Measurements from ENCODE around the gene LDLRAD3. TPM values are rescaled to one million over a fixed set of nuclear protein-coding genes. Genes with fewer than 3 reads are reported as not detected.
A peak's percentile ranks its signal among the peaks of the same experiment; 100 is the strongest.
"Not testable (repeated sequence)": the region's sequence is repeated elsewhere in the genome, so short reads cannot be mapped to it uniquely, and the experiment has no call there.

The LDLRAD3 gene
- polyA plus RNA-seq, 1 donor, result 11.1 TPM

DNA sequence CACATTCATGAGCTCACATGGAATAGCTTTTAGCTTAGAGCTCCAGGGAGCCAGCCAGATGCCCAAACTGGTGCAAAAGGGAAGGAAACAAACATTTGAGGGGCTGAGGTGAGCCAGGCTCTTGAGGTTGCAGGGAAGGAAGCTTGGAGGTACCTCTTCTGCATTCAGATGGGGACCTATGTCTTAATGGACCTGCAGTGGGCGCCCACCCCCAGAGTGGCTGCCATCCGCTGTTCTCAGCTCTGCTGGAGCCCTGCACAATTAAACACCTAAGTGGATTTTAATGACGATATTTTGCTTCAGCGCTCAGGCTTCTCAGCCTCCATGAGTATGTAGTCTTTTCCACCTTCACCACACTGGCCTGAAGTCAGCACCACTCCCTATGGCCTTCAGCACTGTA lies 100.8 kb downstream of the LDLRAD3 start:
- no peaks in the 10 kb centered on the region for H3K9me3 ChIP-seq (ENCODE audit: control insufficient read depth, low read depth, low read length)
- no peak overlapping the region for H3K27ac ChIP-seq (ENCODE audit: low read length)
- no peaks in the 10 kb centered on the region for H3K36me3 ChIP-seq (ENCODE audit: control insufficient read depth, insufficient read depth, low read length)
- peaks cover 7% of the 10 kb centered on the region for H3K4me1 ChIP-seq (ENCODE audit: control insufficient read depth, insufficient read depth, low read length)
- no peak overlapping the region for H3K4me3 ChIP-seq (ENCODE audit: low read length)
- no peaks in the 10 kb centered on the region for H3K27me3 ChIP-seq (ENCODE audit: control insufficient read depth, insufficient read depth, low read length)
- DNase-seq, result no peak
- WGBS (ENCODE audit: insufficient coverage, low lambda C conversion rate), result no CpG with 5 or more reads among the region's 4 CpGs

DNA sequence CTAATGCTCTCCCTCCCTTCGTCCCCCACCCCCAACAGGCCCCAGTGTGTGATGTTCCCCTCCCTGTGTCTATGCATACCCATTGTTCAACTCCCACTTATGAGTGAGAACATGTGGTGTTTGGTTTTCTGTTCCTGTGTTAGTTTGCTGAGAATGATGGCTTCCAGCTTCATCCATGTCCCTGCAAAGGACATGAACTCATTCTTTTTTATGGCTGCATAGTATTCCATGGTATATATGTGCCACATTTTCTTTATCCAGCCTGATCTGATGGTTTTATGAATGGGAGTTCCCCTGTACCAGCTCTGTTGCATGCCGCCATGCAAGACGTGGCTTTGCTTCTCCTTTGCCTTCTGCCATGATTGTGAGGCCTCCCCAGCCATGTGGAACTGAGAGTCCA lies 102.1 kb downstream of the LDLRAD3 start:
- H3K4me1 ChIP-seq (ENCODE audit: control insufficient read depth, insufficient read depth, low read length); H3K36me3 ChIP-seq (ENCODE audit: control insufficient read depth, insufficient read depth, low read length); H3K27ac ChIP-seq (ENCODE audit: low read length); DNase-seq; H3K9me3 ChIP-seq (ENCODE audit: control insufficient read depth, low read depth, low read length); H3K27me3 ChIP-seq (ENCODE audit: control insufficient read depth, insufficient read depth, low read length); H3K4me3 ChIP-seq (ENCODE audit: low read length): not testable (repeated sequence)
- 100% methylated on average over 1 of the region's 3 CpGs for WGBS (ENCODE audit: insufficient coverage, low lambda C conversion rate)

GRCh38 chr11:36046932-36047331 lies 103.1 kb downstream of the LDLRAD3 start:
- Histone ChIP-seq H3K27ac (ENCODE audit: low read length) (no peak overlapping the region), H3K4me3 (ENCODE audit: low read length) (no peak overlapping the region), H3K27me3 (ENCODE audit: control insufficient read depth, insufficient read depth, low read length) (no peaks in the 10 kb centered on the region), H3K4me1 (ENCODE audit: control insufficient read depth, insufficient read depth, low read length) (peaks cover 7% of the 10 kb centered on the region), H3K36me3 (ENCODE audit: control insufficient read depth, insufficient read depth, low read length) (no peaks in the 10 kb centered on the region), H3K9me3 (ENCODE audit: control insufficient read depth, low read depth, low read length) (no peaks in the 10 kb centered on the region)
- no peak for DNase-seq
- WGBS (ENCODE audit: insufficient coverage, low lambda C conversion rate), result no CpG with 5 or more reads among the region's 1 CpG

- WGBS (ENCODE audit: insufficient coverage, low lambda C conversion rate), result 100% methylated on average over 1 of the region's 2 CpGs
- DNase-seq, result no peak
- Histone ChIP-seq H3K36me3 (ENCODE audit: control insufficient read depth, insufficient read depth, low read length) (no peaks in the 10 kb centered on the region), H3K4me3 (ENCODE audit: low read length) (no peak overlapping the region), H3K27ac (ENCODE audit: low read length) (no peak overlapping the region), H3K27me3 (ENCODE audit: control insufficient read depth, insufficient read depth, low read length) (no peaks in the 10 kb centered on the region), H3K4me1 (ENCODE audit: control insufficient read depth, insufficient read depth, low read length) (peaks cover 7% of the 10 kb centered on the region), H3K9me3 (ENCODE audit: control insufficient read depth, low read depth, low read length) (no peaks in the 10 kb centered on the region)
These were observed 103.5 kb downstream of the LDLRAD3 start for GRCh38 chr11:36047344-36047743.

DNA sequence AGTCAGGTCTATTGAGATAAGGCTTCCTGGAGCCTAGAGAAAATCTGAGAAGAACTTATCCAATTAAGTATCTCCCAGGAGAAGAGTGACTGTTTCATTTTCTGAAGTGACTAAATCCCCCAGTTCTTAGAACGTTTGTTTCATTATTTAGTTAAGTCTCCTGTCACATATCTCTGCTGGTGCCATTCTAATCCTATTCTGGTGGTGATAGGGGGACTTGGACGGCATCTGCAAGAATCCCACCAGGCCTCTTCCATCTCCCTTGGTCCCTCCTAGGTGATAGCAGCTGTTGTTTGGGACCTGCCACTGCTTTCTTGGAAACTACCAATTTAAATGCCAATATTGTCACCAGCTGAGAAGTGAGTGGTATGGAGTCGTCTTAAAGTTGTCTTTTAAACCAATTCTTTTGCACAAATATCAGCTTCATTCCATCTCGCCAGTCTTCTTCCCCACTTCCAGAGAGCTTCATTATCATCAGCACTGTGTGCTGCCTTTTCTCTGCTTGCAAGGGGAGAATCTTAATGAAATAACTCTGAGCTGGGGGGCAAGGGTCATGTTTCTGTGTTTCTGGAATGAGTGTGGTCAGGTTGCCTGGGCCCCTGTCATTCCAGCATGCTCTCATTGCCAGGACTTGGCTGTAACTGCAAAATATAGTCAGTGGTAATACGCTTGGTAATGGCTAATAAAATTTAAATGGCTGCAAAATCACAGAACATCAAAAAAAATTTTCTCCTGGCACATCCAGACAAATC lies 104.8 kb downstream of the LDLRAD3 start:
- Histone ChIP-seq H3K4me3 (ENCODE audit: low read length) (no peak overlapping the region), H3K9me3 (ENCODE audit: control insufficient read depth, low read depth, low read length) (no peaks in the 10 kb centered on the region), H3K36me3 (ENCODE audit: control insufficient read depth, insufficient read depth, low read length) (no peaks in the 10 kb centered on the region), H3K4me1 (ENCODE audit: control insufficient read depth, insufficient read depth, low read length) (peaks cover 7% of the 10 kb centered on the region), H3K27ac (ENCODE audit: low read length) (no peak overlapping the region), H3K27me3 (ENCODE audit: control insufficient read depth, insufficient read depth, low read length) (no peaks in the 10 kb centered on the region)
- DNase-seq, result peak; percentile 47 to 75
- 18% methylated on average over 2 of the region's 5 CpGs for WGBS (ENCODE audit: insufficient coverage, low lambda C conversion rate)

- H3K36me3 ChIP-seq (ENCODE audit: control insufficient read depth, insufficient read depth, low read length), result no peaks in the 10 kb centered on the region
- H3K4me1 ChIP-seq (ENCODE audit: control insufficient read depth, insufficient read depth, low read length), result peaks cover 7% of the 10 kb centered on the region
- H3K27me3 ChIP-seq (ENCODE audit: control insufficient read depth, insufficient read depth, low read length), result no peaks in the 10 kb centered on the region
- no peak overlapping the region for H3K27ac ChIP-seq (ENCODE audit: low read length)
- no peak for DNase-seq
- no peak overlapping the region for H3K4me3 ChIP-seq (ENCODE audit: low read length)
- 91% methylated on average over 5 of the region's 8 CpGs for WGBS (ENCODE audit: insufficient coverage, low lambda C conversion rate)
- peaks cover 3% of the 10 kb centered on the region for H3K9me3 ChIP-seq (ENCODE audit: control insufficient read depth, low read depth, low read length)
These were observed 107.6 kb downstream of the LDLRAD3 start for GRCh38 chr11:36051235-36052144.

DNA sequence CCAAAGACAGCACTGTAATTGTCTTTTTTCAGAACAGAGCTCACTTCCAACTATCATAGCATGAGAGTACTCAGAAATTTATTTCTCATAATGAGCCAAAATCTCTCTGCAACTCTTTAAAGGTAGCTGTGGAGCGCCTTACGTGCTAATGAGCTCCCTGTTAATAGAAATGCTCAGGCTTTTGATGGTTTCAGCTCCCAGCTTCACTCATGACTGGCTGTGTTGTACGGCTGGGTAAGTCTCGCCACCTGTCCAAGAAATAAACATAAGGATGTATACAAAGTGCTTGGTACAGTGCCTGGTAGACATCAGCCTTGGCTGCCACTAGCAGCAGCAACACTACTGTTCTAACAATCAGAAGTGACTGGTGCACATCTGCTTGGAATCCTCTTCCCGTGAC lies 109.4 kb downstream of the LDLRAD3 start:
- WGBS (ENCODE audit: insufficient coverage, low lambda C conversion rate), result 100% methylated on average over 1 of the region's 5 CpGs
- Histone ChIP-seq H3K4me3 (ENCODE audit: low read length) (no peak overlapping the region), H3K4me1 (ENCODE audit: control insufficient read depth, insufficient read depth, low read length) (peaks cover 7% of the 10 kb centered on the region), H3K27ac (ENCODE audit: low read length) (no peak overlapping the region), H3K27me3 (ENCODE audit: control insufficient read depth, insufficient read depth, low read length) (no peaks in the 10 kb centered on the region), H3K36me3 (ENCODE audit: control insufficient read depth, insufficient read depth, low read length) (no peaks in the 10 kb centered on the region), H3K9me3 (ENCODE audit: control insufficient read depth, low read depth, low read length) (peaks cover 3% of the 10 kb centered on the region)
- DNase-seq, result no peak

DNA sequence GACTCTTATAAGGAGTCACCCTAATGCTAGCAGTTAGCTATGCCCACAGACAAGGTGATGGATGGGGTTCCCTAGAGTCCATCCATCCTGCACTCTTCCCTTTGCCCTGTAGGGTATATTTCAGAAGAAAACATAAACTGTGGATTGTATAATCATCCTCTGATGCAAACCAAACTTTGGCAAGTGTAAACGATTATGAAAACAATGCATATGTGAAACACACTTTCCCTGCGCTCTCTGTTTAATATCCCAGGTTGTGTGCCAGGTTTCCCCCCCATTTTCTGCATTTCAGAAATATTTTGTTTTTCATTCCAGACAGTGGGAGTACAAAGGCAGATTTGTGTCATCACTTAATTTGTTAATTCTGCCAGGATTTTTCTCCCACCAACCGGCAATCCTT lies 110.0 kb downstream of the LDLRAD3 start:
- Histone ChIP-seq H3K4me3 (ENCODE audit: low read length) (no peak overlapping the region), H3K27me3 (ENCODE audit: control insufficient read depth, insufficient read depth, low read length) (no peaks in the 10 kb centered on the region), H3K4me1 (ENCODE audit: control insufficient read depth, insufficient read depth, low read length) (peaks cover 3% of the 10 kb centered on the region), H3K36me3 (ENCODE audit: control insufficient read depth, insufficient read depth, low read length) (no peaks in the 10 kb centered on the region), H3K27ac (ENCODE audit: low read length) (no peak overlapping the region), H3K9me3 (ENCODE audit: control insufficient read depth, low read depth, low read length) (peaks cover 3% of the 10 kb centered on the region)
- WGBS (ENCODE audit: insufficient coverage, low lambda C conversion rate), result no CpG with 5 or more reads among the region's 3 CpGs
- no peak for DNase-seq

DNA sequence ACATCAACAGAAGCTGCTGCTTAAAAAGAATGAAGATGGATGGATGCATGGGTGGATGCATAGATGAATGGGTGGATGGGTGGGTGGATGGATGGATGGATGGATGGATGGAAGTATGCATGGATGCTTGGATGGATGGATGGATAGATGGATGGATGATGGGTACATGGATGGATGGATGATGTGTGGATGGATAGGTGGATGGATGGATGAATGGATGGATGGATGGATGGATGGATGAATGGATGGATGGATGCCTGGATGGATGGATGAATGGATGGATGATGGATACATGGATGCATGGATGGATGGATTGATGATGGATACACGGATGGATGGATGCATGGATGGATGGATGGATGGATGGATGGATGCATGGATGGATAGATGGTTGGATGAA lies 110.8 kb downstream of the LDLRAD3 start:
- no peaks in the 10 kb centered on the region for H3K27me3 ChIP-seq (ENCODE audit: control insufficient read depth, insufficient read depth, low read length)
- no peak overlapping the region for H3K4me3 ChIP-seq (ENCODE audit: low read length)
- H3K4me1 ChIP-seq (ENCODE audit: control insufficient read depth, insufficient read depth, low read length), result no peaks in the 10 kb centered on the region
- WGBS (ENCODE audit: insufficient coverage, low lambda C conversion rate), result no CpG with 5 or more reads among the region's 1 CpG
- H3K27ac ChIP-seq (ENCODE audit: low read length), result no peak overlapping the region
- no peaks in the 10 kb centered on the region for H3K36me3 ChIP-seq (ENCODE audit: control insufficient read depth, insufficient read depth, low read length)
- DNase-seq, result no peak
- peaks cover 9% of the 10 kb centered on the region for H3K9me3 ChIP-seq (ENCODE audit: control insufficient read depth, low read depth, low read length)

DNA sequence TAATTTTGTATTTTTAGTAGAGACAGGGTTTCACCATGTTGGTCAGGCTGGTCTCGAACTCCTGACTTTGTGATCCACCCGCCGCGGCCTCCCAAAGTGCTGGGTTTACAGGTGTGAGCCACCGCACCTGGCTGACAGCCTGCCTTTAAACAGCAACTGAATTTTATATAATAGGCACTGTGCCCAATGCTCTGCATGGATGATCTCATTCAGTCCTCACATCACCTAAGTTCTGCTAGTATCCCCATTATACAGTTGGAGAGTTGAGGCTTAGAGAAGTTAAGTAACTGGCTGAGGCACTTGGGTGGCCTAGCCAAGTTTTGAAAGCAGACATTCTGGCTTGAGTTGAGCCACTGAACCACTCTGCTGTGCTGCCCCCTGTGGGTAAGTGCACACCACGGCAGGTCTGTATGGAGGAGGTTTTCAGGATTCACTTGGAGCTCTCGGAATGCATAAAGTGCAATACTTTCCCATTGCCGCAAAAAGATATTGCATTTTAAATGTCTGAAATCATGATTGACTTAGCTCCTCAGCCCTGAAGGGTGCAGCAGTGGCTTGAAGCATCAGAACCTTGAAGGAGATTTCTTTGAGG lies 112.4 kb downstream of the LDLRAD3 start:
- Histone ChIP-seq H3K4me1 (ENCODE audit: control insufficient read depth, insufficient read depth, low read length) (no peaks in the 10 kb centered on the region), H3K36me3 (ENCODE audit: control insufficient read depth, insufficient read depth, low read length) (no peaks in the 10 kb centered on the region), H3K9me3 (ENCODE audit: control insufficient read depth, low read depth, low read length) (peaks cover 9% of the 10 kb centered on the region), H3K4me3 (ENCODE audit: low read length) (no peak overlapping the region), H3K27ac (ENCODE audit: low read length) (no peak overlapping the region), H3K27me3 (ENCODE audit: control insufficient read depth, insufficient read depth, low read length) (no peaks in the 10 kb centered on the region)
- WGBS (ENCODE audit: insufficient coverage, low lambda C conversion rate), result 100% methylated on average over 2 of the region's 8 CpGs
- DNase-seq, result no peak

Data from large intestine (tissue), 3 donors.